Measurements from ENCODE around the gene YEATS4. TPM values are rescaled to one million over a fixed set of nuclear protein-coding genes. Genes with fewer than 3 reads are reported as not detected.

Gene YEATS4
- polyA plus RNA-seq, 1 experiment: 13.0 TPM

DNA sequence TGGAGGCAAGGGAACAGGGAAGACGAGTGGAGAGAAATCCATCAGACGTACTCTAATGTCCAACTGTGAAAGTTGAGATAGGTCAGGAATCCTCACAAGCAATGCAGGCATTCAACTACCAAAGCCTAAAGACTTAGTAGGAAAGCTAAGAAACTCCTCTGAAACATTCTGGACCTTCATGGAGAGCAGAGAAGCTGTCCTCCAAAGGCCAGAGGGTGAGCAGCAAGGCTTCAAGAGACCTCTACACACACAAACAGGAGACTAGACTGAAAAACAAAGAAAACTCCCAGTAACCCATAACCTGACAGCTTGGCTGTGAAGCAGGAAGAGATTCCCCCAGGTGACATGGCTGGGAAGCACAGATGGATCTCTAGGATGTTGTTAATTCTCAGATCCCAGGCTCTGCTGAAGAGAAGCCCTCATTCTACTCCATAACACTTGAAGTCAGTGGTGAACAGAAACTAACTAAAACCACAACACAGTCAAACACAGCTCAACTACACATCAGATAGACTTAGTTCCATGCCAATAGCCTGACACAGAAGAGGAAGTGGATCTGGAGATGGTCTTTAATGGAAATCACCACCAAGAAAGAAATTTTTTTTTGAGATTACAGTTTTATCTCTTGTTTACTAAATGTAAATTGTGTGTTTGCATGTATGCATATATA lies 34.6 kb upstream of the YEATS4 start:
- TF ChIP-seq, protein P1, sequence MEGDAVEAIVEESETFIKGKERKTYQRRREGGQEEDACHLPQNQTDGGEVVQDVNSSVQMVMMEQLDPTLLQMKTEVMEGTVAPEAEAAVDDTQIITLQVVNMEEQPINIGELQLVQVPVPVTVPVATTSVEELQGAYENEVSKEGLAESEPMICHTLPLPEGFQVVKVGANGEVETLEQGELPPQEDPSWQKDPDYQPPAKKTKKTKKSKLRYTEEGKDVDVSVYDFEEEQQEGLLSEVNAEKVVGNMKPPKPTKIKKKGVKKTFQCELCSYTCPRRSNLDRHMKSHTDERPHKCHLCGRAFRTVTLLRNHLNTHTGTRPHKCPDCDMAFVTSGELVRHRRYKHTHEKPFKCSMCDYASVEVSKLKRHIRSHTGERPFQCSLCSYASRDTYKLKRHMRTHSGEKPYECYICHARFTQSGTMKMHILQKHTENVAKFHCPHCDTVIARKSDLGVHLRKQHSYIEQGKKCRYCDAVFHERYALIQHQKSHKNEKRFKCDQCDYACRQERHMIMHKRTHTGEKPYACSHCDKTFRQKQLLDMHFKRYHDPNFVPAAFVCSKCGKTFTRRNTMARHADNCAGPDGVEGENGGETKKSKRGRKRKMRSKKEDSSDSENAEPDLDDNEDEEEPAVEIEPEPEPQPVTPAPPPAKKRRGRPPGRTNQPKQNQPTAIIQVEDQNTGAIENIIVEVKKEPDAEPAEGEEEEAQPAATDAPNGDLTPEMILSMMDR (IDR thresholded peaks at IDR 0.05; ENCODE audit: low read depth, low read length): no peak
- CTCF ChIA-PET: no interaction called here
- no peaks in the 10 kb centered on the region for H3K9me3 ChIP-seq (ENCODE audit: control insufficient read depth, insufficient read depth, low read length)
- no peak for DNase-seq (ENCODE audit: low read depth, low spot score)
- POLR2A ChIA-PET: no interaction called here
- H3K27me3 ChIP-seq (ENCODE audit: control insufficient read depth, insufficient read depth, low read length): peaks cover 20% of the 10 kb centered on the region
- no peak overlapping the region for H3K4me3 ChIP-seq (ENCODE audit: low read depth, low read length)
- no peak overlapping the region for H3K27ac ChIP-seq (ENCODE audit: low read depth, low read length)

DNA sequence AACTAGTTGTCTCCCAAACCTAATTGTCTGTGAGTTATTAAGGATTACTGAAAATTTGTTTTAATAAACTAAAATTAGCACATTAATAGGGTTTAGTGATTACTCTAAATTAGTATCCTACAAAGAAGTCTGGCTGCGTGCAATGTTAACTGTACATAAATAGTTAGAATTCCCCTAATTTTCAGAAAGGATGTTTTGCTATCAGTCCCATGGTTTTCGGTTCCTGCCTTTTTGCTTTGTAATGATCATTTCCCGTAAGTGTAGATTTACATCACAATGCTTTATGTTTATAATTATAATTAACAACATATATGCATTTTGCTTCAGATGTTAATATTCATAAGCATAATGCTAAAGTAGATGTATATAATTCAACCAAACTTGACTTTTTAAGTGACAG lies 31.1 kb upstream of the YEATS4 start:
- ChIA-PET CTCF (no interaction called here), POLR2A (no interaction called here)
- no peak overlapping the region for H3K27ac ChIP-seq (ENCODE audit: low read depth, low read length)
- DNase-seq (ENCODE audit: low read depth, low spot score): no peak
- H3K4me3 ChIP-seq (ENCODE audit: low read depth, low read length): no peak overlapping the region
- TF ChIP-seq, protein P1 (IDR thresholded peaks at IDR 0.05; ENCODE audit: low read depth, low read length): no peak
- peaks cover 37% of the 10 kb centered on the region for H3K27me3 ChIP-seq (ENCODE audit: control insufficient read depth, insufficient read depth, low read length)
- no peaks in the 10 kb centered on the region for H3K9me3 ChIP-seq (ENCODE audit: control insufficient read depth, insufficient read depth, low read length)

DNA sequence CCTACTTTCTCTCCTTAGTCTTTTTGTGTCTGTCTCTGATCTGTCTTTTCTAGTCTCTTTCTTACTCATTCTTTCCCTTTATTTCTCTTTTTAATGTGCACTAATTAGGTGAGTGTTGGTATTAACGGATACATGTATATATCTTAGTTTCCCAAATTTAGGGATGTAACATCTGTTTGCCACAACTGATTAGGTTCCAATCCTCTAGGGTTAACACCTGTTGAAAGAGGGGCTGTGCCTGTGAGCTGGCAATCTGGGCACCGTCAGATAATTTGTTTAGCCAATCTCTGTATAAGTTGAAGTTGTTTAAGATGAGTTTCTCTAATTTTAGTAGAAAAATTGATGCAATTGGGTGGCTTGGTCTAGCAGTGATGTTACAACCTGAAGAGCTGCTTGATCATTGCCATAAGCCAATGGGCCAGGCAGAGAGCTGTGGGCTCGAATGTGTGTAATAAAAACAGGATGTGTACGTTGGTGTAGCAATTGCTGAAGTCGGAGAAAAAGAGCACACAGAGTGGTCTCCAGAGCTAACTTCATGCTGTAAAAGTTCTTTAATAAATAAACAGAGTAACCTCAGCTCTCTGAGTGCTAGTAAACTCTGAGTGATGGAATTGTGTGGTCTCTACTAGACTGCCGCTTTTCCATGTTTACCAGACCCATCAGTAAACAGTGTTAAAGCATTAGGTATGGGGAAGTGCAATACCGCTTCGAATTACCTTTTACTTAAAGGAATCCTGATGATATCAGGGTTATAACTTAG lies 29.7 kb upstream of the YEATS4 start:
- H3K4me3 ChIP-seq (ENCODE audit: low read depth, low read length): no peak overlapping the region

DNA sequence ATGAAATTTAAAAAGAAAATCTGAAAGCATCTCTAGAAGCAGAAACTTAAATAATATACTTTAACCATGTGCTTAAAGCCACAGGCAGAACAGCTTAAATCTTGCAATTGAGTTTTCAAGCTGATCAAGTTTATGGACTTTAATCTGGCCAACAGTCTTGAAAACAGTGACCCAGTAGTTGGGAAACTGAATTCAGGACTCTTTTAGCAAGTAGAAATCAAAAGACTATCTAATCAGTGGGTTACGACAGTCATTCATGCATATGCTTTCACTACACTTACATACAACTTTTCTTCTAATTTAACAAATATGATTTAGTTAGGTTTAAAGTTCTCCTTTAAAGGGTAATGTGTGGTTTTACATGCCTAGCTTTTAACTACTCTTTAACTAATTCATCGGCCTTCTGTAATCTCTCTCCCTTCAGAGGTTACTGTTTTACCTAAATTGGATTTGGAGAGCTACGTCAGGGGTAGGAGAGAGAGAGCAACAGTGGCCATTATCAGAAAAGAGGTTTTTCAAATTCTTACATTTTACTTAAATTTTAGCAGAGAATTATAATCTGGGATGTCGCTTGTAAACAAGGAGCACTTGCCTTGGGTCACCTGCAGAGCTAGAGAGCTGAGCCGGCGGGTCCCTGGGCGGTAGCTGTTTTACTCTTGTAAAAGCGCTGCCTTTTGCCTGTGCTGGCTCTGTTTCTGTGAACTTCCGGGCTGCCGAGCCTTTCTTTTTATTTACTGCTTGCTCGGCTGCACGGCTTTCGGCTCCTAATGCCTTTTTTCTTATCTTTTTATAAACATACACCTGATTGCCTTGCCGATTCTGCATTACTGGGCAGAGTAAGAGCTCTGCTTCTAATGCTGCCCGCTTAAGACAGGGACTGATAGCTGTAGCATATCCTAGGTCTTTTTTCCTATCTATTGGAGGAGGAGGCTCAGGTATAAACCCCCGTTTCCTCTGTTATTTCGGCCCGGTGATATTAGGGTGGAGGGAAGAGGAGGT lies 28.8 kb upstream of the YEATS4 start:
- POLR2A ChIA-PET: no interaction called here
- CTCF ChIA-PET: interaction anchor here (0.6 to 1.0 kb wide), 3 partner anchors 27 to 501 kb away, joined by 3 to 6 read pairs (median 3); no protein-coding TSS in a partner anchor
- Histone ChIP-seq H3K4me3 (ENCODE audit: low read depth, low read length) (peak overlapping the region; percentile 34), H3K27ac (ENCODE audit: low read depth, low read length) (no peak overlapping the region), H3K9me3 (ENCODE audit: control insufficient read depth, insufficient read depth, low read length) (no peaks in the 10 kb centered on the region), H3K27me3 (ENCODE audit: control insufficient read depth, insufficient read depth, low read length) (peaks cover 33% of the 10 kb centered on the region)
- DNase-seq (ENCODE audit: low read depth, low spot score): no peak
- TF ChIP-seq, protein P1 (IDR thresholded peaks at IDR 0.05; ENCODE audit: low read depth, low read length): no peak

More for the DNA sequence above, 29.7 kb upstream of the YEATS4 start:
- Histone ChIP-seq H3K27me3 (ENCODE audit: control insufficient read depth, insufficient read depth, low read length) (peaks cover 35% of the 10 kb centered on the region), H3K27ac (ENCODE audit: low read depth, low read length) (no peak overlapping the region), H3K9me3 (ENCODE audit: control insufficient read depth, insufficient read depth, low read length) (no peaks in the 10 kb centered on the region)
- POLR2A ChIA-PET: no interaction called here
- TF ChIP-seq, protein P1 (IDR thresholded peaks at IDR 0.05; ENCODE audit: low read depth, low read length): no peak
- DNase-seq (ENCODE audit: low read depth, low spot score): no peak
- CTCF ChIA-PET: interaction anchor here (0.5 kb wide), 1 partner anchor 27 kb away, joined by 3 read pairs; no protein-coding TSS in a partner anchor
